Hepatocyte (in vitro differentiated cells): ENCODE data around the gene RNF213.

Source experiments
- CTCF ChIP-seq: fragments of 200-600 bp; sonication (generic); IDR thresholded peaks from 2 replicates; pipeline ENCODE4 v1.5.1; 2016; ENCODE audit warnings: antibody characterized with exemption, mild to moderate bottlenecking; ENCODE audit not compliant: poor library complexity
- EZH2 ChIP-seq: fragments of 200-600 bp; sonication (generic); IDR thresholded peaks from 2 replicates; pipeline ENCODE4 v1.6.1; 2016; ENCODE audit warnings: antibody characterized with exemption, mild to moderate bottlenecking, borderline replicate concordance
- EZH2phosphoT487 ChIP-seq: fragments of 200-600 bp; sonication (generic); IDR thresholded peaks from one replicate; pipeline ENCODE4 v1.6.1; 2018; ENCODE audit warnings: antibody characterized with exemption, mild to moderate bottlenecking, low read depth, moderate library complexity; ENCODE audit not compliant: unreplicated experiment, severe bottlenecking

- TF ChIP-seq EZH2 (no peak), CTCF (no peak), EZH2phosphoT487 (no peak)
Measured at GRCh38 chr17:80425835-80426426, 165.3 kb downstream of the RNF213 start.
